K562 (cell line): ENCODE measurements around the gene SLC36A3. TPM values are rescaled to one million over a fixed set of nuclear protein-coding genes. Genes with fewer than 3 reads are reported as not detected.
A peak's percentile ranks its signal among the peaks of the same experiment; 100 is the strongest.

Experiments
- CHD7 ChIP-seq: fragments of 200-600 bp; sonication (generic); IDR thresholded peaks from one replicate; pipeline ENCODE4 v1.6.1; 2012; ENCODE audit warnings: mild to moderate bottlenecking, low read depth, low read length, inconsistent platforms
- polyA plus RNA-seq, 8 experiments: library from polyadenylated mRNA; depleted of rRNA in 4 of 8; stranded (reverse) in 5 of 8; unstranded in 3 of 8; fragments of >200 nt; fragmentation: Nextera tagmentation in 2 of 8; fragmentation: Illumina TruSeq in 1 of 8; extraction: Ambion mirVana in 2 of 8; extraction: Trizol in 1 of 8; gene quantifications; 2 replicates each; pipeline versions ENCODE4 v1.2.1 to v1.2.3, GENCODE V29; 2011 to 2014; ENCODE audit warnings: inconsistent platforms in 1 of 8, missing spikeins in 1 of 8
- total RNA-seq, 7 experiments: library from RNA; depleted of rRNA in 6 of 7; stranded (reverse); fragments of >200 nt in 6 of 7; fragmentation: Illumina TruSeq in 2 of 7; extraction: Trizol in 2 of 7; gene quantifications; 2 replicates each; pipeline versions ENCODE4 v1.2.1 to v1.2.3, GENCODE V29; 2011 to 2021; ENCODE audit warnings: low replicate concordance in 1 of 7
- TF ChIP-seq, protein P1 (sequence below): fragments of 450-650 bp; IDR thresholded peaks from 2 replicates; pipeline ENCODE4 v1.6.1; 2016; ENCODE audit warnings: low read depth

The SLC36A3 gene
- total and polyA plus RNA-seq, 9 of the 15 experiments (the other 6 are each of a cell fraction or from before 2014, with no cell fraction given), result not detected

DNA sequence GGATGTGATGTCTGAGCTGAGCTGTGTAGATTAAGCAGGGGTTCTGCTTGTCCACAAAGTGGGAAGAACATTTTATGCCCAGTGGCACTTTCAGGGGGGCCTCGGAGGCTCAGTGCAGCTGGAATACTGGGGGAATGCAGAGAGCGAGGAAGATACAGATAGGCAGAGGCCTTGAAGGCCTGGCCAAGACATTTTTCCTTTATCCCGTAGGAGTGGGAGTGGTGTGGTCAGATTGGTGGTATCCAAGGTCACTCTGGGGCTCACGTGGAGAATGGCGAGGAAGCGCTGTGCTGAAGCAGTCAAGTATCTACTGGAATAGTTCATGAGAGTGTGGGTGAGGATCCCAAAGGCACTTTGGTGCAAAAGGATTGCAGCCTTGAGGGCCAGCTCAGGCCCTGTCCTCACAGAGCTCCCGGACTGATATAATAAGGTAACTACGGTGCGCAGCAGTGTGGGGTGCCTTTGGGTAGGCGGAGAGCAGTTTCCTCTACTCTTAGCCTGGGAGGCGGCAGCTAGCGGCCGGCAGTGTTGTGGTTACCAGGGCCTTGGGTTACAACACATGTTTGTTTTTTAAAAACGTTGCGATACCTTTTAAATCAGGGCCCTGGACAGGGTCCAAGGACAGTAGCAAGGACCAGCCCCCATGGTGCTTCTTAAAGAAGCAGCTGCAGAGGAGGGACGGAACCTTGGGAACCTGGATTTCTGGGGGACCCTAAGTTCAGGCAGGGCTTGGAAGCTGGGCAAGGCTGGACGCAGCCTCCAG lies 68.9 kb downstream of the SLC36A3 start (continued):
- TF ChIP-seq, protein P1, sequence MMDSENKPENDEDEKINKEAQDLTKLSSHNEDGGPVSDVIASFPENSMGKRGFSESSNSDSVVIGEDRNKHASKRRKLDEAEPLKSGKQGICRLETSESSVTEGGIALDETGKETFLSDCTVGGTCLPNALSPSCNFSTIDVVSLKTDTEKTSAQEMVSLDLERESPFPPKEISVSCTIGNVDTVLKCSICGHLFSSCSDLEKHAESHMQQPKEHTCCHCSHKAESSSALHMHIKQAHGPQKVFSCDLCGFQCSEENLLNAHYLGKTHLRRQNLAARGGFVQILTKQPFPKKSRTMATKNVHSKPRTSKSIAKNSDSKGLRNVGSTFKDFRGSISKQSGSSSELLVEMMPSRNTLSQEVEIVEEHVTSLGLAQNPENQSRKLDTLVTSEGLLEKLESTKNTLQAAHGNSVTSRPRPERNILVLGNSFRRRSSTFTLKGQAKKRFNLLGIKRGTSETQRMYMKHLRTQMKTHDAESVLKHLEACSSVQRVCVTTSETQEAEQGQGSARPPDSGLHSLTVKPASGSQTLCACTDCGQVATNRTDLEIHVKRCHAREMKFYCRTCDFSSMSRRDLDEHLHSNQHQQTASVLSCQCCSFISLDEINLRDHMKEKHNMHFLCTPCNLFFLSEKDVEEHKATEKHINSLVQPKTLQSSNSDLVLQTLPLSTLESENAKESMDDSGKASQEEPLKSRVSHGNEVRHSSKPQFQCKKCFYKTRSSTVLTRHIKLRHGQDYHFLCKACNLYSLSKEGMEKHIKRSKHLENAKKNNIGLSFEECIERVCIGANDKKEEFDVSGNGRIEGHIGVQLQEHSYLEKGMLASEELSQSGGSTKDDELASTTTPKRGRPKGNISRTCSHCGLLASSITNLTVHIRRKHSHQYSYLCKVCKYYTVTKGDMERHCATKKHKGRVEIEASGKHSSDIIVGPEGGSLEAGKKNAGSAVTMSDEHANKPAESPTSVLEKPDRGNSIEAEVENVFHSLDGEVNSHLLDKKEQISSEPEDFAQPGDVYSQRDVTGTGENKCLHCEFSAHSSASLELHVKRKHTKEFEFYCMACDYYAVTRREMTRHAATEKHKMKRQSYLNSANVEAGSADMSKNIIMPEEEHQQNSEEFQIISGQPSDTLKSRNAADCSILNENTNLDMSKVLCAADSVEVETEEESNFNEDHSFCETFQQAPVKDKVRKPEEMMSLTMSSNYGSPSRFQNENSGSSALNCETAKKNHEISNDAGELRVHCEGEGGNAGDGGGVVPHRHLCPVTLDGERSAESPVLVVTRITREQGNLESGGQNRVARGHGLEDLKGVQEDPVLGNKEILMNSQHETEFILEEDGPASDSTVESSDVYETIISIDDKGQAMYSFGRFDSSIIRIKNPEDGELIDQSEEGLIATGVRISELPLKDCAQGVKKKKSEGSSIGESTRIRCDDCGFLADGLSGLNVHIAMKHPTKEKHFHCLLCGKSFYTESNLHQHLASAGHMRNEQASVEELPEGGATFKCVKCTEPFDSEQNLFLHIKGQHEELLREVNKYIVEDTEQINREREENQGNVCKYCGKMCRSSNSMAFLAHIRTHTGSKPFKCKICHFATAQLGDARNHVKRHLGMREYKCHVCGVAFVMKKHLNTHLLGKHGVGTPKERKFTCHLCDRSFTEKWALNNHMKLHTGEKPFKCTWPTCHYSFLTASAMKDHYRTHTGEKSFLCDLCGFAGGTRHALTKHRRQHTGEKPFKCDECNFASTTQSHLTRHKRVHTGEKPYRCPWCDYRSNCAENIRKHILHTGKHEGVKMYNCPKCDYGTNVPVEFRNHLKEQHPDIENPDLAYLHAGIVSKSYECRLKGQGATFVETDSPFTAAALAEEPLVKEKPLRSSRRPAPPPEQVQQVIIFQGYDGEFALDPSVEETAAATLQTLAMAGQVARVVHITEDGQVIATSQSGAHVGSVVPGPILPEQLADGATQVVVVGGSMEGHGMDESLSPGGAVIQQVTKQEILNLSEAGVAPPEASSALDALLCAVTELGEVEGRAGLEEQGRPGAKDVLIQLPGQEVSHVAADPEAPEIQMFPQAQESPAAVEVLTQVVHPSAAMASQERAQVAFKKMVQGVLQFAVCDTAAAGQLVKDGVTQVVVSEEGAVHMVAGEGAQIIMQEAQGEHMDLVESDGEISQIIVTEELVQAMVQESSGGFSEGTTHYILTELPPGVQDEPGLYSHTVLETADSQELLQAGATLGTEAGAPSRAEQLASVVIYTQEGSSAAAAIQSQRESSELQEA, result no peak
- peak; percentile 86 for TF ChIP-seq CHD7
